NB4 (cell line): ENCODE data around the gene SAP25.
A peak's percentile ranks its signal among the peaks of the same experiment; 100 is the strongest.

Source experiments
- DNase-seq: peaks from one replicate; pipeline ENCODE4 v3.0.0; 2010; ENCODE audit warnings: low read depth
- H3K4me3 ChIP-seq: one replicate; pipeline ENCODE4 v1.5.1; 2011; ENCODE audit warnings: mild to moderate bottlenecking, low read depth, low read length, moderate library complexity
- CTCF ChIP-seq: IDR thresholded peaks from one replicate; pipeline ENCODE4 v1.5.1; 2012; ENCODE audit warnings: low read depth, low read length
- MAX ChIP-seq: IDR thresholded peaks from 2 replicates; pipeline ENCODE4 v1.6.1; 2011; ENCODE audit warnings: low read depth, low read length
- MYC ChIP-seq: IDR thresholded peaks from 2 replicates; pipeline ENCODE4 v1.6.1; 2011; ENCODE audit warnings: low read depth, low read length
- POLR2A ChIP-seq: IDR thresholded peaks from 2 replicates; pipeline ENCODE4 v1.6.1; 2011; ENCODE audit warnings: mild to moderate bottlenecking; ENCODE audit not compliant: insufficient read length; ENCODE audit errors: extremely low read depth

The SAP25 gene

GRCh38 chr7:100570954-100571828 is 2.5 kb downstream of the SAP25 start:
- DNase-seq: no peak
- TF ChIP-seq CTCF: no peak
- no peak for TF ChIP-seq MAX
- no peak for TF ChIP-seq POLR2A
- no peak for TF ChIP-seq MYC
- H3K4me3 ChIP-seq: no peak overlapping the region

GRCh38 chr7:100568896-100569844 is 4.5 kb downstream of the SAP25 start:
- TF ChIP-seq CTCF: peak; percentile 69
- TF ChIP-seq MYC: no peak
- peak overlapping the region; percentile 12 for H3K4me3 ChIP-seq
- DNase-seq: peak; percentile 92

GRCh38 chr7:100568176-100568895 is 5.4 kb downstream of the SAP25 start:
- TF ChIP-seq MAX (0 out of 2 replicates have a peak, but pooled peaks have one; percentile 42), CTCF (no peak)
- DNase-seq: no peak
- H3K4me3 ChIP-seq: no peak overlapping the region

- TF ChIP-seq MAX (no peak), CTCF (no peak), POLR2A (no peak), MYC (no peak)
- DNase-seq: peak; percentile 52
- H3K4me3 ChIP-seq: no peak overlapping the region
Observed at GRCh38 chr7:100567751-100568175, 5.9 kb downstream of the SAP25 start.

- TF ChIP-seq MYC (no peak), MAX (no peak), POLR2A (no peak)
- no peak for DNase-seq
- H3K4me3 ChIP-seq: no peak overlapping the region
Observed at GRCh38 chr7:100567031-100567730, 6.5 kb downstream of the SAP25 start.
